RCC 7860 (cell line): ENCODE results near the gene SPACDR.
"Not testable (repeated sequence)": the region's sequence is repeated elsewhere in the genome, so short reads cannot be mapped to it uniquely, and the experiment has no call there.

Experiments used
- DNase-seq: peaks from one replicate; pipeline ENCODE4 v3.0.0-alpha.2; 2015; ENCODE audit warnings: low spot score
- FAIRE-seq: peaks from 2 replicates; lab custom pipeline; 2012; peaks lifted over from hg19 to GRCh38; lab: Jason Lieb, UNC

Gene SPACDR

GRCh38 chr7:100466653-100467605, 2.9 kb upstream of the SPACDR start:
- no peak for DNase-seq
- no peak for FAIRE-seq

DNA sequence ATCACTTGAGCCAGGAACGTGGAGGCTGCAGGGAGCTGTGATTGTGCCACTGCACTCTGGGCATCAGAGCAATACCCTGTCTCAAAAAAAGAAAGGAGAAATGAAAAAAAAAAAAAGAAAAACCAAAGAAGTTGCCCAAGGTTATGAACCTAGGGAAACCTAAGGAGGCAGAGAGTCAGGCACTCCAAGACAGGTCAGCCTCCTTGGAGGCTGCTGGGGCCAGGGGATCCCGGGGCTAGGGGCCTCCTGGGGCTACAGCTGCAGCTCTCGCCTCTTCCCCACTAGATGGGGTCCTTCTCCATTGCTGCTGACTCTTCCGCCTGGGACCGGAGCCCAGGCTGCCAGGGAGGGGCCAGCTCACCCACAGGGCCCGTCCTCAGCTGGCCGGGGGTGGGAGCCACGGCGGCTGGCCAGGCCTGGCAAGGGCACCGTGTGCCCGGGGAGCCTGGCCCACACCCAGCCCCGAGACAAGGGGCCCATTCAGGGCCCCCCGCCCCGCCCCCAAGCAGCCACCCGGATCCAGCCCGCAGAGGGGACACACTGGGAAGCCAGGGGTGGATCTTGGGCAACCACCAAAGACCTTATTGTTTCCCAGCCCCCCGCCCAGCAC, 1.7 kb upstream of the SPACDR start:
- FAIRE-seq (no peak), DNase-seq (no peak)

- no peak for DNase-seq
- no peak for FAIRE-seq
Observed at GRCh38 chr7:100465299-100465698, 1.2 kb upstream of the SPACDR start.

DNA sequence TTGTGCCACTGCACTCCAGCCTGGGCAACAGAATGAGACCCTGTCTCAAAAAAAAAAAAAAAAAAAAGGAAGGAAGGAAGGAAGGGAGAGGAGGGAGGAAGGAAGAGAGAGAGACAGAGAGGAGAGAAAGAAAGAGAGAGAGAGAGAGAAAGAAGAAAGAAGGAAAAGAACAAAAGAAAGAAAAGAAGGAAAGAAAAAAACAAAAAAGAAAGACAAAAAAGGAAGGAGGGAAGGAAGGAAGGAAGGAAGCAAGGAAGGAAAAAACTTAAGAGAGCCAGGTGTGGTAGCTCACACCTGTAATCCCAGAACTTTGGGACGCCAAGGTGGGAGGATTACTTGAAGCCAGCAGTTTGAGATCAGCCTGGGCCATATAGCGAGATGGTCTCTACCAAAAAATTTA, 731 bp upstream of the SPACDR start:
- FAIRE-seq (no peak), DNase-seq (no peak)

- FAIRE-seq (no peak), DNase-seq (no peak)
Observed at GRCh38 chr7:100457033-100457432, 7.0 kb downstream of the SPACDR start.

DNA sequence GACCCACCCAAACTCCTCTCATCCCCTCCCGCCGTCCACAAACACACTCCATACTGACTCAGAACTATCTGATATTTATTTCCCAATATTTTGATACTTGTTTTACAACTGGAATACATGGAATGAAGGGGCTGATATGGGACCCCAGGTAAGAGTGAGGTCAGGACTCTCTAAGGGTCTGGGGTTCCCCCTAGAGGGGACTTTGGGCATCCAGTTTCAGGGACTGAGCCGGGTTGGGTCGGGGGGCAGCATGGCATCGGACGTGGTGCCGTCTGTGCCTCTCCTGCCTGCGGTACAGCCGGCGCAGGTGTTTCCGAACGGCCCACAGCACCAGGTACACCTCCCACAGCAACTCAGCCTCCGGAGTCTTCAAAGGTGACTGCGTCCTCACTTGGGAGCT, 7.5 kb downstream of the SPACDR start:
- DNase-seq: no peak
- FAIRE-seq: no peak

- FAIRE-seq: no peak
- DNase-seq: no peak
Observed at GRCh38 chr7:100455206-100455605, 8.9 kb downstream of the SPACDR start.

- DNase-seq, FAIRE-seq: not testable (repeated sequence)
Observed at GRCh38 chr7:100453854-100454253, 10.2 kb downstream of the SPACDR start.

DNA sequence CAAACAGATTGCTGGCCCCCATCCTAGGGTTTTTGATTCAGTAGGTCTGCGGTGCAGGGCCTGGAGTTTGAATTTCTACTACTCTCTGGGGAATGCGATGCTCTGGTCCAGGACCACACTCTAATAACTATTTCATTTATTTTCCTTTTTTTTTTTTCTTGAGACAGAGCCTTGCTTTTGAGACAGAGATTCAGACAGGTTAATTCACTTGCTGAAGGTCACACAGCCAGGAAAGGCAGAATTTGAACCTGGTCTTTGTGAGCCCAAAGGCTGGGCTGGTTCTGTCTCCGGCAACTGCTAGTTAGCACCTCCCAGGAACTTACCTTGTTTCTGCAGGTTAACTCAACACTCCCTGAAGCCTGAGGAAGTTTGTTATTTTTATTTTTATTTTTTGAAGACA, 11.5 kb downstream of the SPACDR start:
- FAIRE-seq (no peak), DNase-seq (no peak)

GRCh38 chr7:100449190-100449795, 14.8 kb downstream of the SPACDR start:
- FAIRE-seq (no peak), DNase-seq (no peak)

DNA sequence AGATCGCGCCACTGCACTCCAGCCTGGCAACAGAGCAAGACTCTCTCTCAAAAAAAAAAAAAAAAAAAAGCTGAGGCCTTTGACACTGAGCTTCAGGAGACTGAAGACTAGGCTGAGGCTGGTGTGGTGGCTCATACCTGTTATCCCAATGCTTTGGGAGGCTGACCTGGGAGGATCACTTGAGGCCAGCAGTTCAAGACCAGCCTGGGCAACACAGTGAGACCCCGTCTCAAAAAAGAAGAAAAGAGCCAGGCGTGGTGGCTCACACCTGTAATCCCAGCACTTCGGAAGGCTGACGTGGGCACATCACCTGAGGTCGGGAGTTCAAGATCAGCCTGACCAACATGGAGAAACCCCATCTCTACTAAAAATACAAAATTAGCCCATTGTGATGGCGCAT, 16.7 kb downstream of the SPACDR start:
- not testable (repeated sequence) for FAIRE-seq, DNase-seq

GRCh38 chr7:100446040-100446439, 18.0 kb downstream of the SPACDR start:
- FAIRE-seq (no peak), DNase-seq (no peak)

GRCh38 chr7:100444311-100445278, 19.5 kb downstream of the SPACDR start:
- FAIRE-seq: no peak
- DNase-seq: peak; percentile 86

DNA sequence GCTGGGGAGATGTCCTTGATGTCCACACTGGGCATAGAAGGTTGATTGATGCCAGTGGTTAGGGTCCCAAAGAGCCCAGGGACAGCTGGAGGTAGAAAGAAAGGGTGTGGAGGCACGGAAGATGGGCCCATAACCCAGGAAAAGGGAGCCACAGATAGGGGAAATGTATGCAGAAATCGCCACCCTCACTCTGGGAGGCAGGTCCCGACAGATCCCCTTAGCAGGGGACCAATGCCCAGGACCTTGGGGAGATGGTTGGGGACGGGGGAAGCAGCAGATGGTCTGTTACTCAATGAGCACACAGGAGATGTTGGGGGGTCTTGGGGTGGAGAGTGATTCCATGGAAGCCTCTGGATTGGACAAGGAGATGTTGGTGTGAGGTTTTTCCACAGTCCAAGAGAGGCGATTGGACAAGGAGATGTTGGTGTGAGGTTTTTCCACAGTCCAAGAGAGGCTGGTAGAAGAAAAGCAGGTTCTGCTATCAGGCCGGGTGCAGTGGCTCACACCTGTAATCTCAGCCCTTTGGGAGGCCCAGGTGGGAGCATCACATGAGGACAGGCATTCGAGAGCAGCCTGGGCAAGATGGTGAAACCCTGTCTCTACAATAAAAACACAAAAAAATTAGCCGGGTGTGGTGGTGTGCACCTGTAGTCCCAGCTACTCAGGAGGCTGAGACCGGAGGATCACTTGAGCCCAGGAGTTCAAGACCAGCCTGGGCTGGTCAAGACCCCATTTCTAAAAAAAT, 20.8 kb downstream of the SPACDR start:
- FAIRE-seq (no peak), DNase-seq (no peak)

DNA sequence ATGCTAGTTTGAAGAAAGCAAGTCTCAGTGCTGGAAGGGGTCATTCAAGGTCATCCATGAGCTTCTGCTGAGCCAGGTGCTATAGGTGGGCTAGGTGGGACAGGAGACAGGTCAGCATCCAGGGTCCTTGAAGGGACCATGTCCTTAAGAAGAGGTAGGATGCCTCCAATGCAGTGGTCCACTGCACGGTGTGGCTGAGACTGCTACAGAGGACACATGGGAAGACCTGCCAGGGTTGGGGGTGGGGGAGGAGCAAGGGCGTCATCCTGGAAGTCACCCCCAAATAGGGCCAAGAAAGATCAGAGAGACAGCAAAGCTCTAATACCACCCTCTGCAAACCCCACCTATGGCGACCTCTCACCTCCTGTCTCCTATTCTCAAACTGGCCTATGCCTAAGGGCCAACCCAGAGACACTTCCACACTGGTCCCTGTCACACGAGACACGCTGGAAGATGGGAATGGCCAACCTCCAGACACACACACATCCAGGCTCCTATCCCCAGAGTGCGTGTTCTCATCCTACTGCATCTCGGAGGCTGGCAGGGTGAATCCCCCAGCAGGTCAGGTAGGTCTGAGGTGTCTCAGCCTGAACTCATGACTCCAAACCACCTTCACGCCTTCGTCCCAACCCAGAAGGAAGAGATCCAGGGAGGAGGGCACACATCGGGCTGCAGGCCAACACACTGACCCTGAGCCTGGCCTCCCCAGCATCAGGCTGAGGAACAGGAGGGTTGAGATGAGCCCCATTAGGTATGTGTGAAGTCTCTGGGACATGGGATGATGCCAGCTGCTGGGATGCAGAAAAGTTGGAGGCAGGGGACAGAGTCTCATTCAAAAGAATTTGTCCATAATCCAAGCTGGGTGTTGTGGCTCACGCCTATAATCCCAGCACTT, 22.2 kb downstream of the SPACDR start:
- FAIRE-seq: no peak
- DNase-seq: no peak

GRCh38 chr7:100439244-100439643, 24.8 kb downstream of the SPACDR start:
- not testable (repeated sequence) for DNase-seq, FAIRE-seq

GRCh38 chr7:100438731-100439130, 25.3 kb downstream of the SPACDR start:
- DNase-seq, FAIRE-seq: not testable (repeated sequence)

GRCh38 chr7:100438172-100438571, 25.9 kb downstream of the SPACDR start:
- FAIRE-seq (no peak), DNase-seq (no peak)
